ENCODE data around the gene LMAN2.

GRCh38 chr5:177336112-177336511 is 15.4 kb downstream of the LMAN2 start:
- TF ChIP-seq, protein P1, sequence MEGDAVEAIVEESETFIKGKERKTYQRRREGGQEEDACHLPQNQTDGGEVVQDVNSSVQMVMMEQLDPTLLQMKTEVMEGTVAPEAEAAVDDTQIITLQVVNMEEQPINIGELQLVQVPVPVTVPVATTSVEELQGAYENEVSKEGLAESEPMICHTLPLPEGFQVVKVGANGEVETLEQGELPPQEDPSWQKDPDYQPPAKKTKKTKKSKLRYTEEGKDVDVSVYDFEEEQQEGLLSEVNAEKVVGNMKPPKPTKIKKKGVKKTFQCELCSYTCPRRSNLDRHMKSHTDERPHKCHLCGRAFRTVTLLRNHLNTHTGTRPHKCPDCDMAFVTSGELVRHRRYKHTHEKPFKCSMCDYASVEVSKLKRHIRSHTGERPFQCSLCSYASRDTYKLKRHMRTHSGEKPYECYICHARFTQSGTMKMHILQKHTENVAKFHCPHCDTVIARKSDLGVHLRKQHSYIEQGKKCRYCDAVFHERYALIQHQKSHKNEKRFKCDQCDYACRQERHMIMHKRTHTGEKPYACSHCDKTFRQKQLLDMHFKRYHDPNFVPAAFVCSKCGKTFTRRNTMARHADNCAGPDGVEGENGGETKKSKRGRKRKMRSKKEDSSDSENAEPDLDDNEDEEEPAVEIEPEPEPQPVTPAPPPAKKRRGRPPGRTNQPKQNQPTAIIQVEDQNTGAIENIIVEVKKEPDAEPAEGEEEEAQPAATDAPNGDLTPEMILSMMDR (IDR thresholded peaks at IDR 0.05), result peak in 1 of 6 experiments; percentile 7
- no peak for TF ChIP-seq POLR2A (IDR thresholded peaks at IDR 0.05)
